Measurements from ENCODE around the gene CLIP1. TPM values are rescaled to one million over a fixed set of nuclear protein-coding genes. Genes with fewer than 3 reads are reported as not detected.

Gene CLIP1
- total RNA-seq, 1 donor from 2014 or later = 102 TPM

DNA sequence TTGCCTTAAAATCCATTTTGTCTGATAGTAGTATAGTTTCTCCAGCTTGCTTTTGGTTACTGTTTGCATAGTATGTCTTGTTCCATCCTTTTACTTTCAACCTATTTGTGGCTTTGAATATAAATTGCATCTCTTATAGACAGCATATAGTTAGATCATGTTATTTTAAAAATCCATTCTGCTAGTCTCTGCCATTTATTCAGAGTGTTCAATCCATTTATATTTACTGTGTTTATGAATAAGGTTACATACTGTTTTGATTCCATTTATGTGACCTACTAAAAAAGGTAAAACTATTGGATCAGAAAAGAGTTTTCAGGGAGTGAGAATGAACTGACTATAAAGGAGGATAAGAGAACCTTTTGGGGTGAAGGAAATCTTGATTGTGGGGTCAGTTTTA lies 126.6 kb downstream of the CLIP1 start:
- no peak for DNase-seq
- Histone ChIP-seq H3K9me3 (replicated peaks) (peaks cover 9% of the 10 kb centered on the region), H3K27ac (replicated peaks) (no peak overlapping the region), H3K4me3 (no peak overlapping the region), H3K36me3 (peaks cover 80% of the 10 kb centered on the region), H3K27me3 (ENCODE audit: low read depth) (no peaks in the 10 kb centered on the region), H3K4me1 (no peaks in the 10 kb centered on the region)
- no peak for TF ChIP-seq CTCF (IDR thresholded peaks at IDR 0.05; ENCODE audit: borderline replicate concordance)
- intact Hi-C loops (cut with micrococcal nuclease) = no loop called here

GRCh38 chr12:122293081-122293480 lies 129.4 kb downstream of the CLIP1 start:
- intact Hi-C loops (cut with micrococcal nuclease) = no loop called here
- DNase-seq = no peak
- H3K4me1 ChIP-seq = no peaks in the 10 kb centered on the region
- no peaks in the 10 kb centered on the region for H3K27me3 ChIP-seq (ENCODE audit: low read depth)
- TF ChIP-seq CTCF (IDR thresholded peaks at IDR 0.05; ENCODE audit: borderline replicate concordance) = no peak
- H3K9me3 ChIP-seq (replicated peaks) = peaks cover 9% of the 10 kb centered on the region
- no peak overlapping the region for H3K27ac ChIP-seq (replicated peaks)
- H3K36me3 ChIP-seq = peaks cover 77% of the 10 kb centered on the region
- H3K4me3 ChIP-seq = no peak overlapping the region

DNA sequence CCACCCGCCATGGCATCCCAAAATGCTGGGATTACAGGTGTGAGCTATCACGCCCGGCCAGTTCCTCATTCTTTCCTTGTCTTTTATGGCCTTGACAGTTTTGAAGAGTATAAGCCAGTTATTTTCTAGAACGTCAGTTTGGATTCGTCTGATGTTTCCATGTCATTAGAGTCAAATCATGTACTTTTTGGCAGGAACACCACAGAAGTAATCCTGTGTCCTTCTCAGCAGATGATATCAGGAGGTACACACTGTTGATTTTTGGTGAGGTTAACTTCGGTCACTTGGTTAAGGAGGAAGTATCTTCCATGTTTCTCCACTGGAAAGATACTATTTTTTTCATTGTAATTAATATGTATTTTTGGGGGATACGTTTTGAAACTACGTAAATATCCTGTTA lies 131.0 kb downstream of the CLIP1 start:
- intact Hi-C loops (cut with micrococcal nuclease) = no loop called here

DNA sequence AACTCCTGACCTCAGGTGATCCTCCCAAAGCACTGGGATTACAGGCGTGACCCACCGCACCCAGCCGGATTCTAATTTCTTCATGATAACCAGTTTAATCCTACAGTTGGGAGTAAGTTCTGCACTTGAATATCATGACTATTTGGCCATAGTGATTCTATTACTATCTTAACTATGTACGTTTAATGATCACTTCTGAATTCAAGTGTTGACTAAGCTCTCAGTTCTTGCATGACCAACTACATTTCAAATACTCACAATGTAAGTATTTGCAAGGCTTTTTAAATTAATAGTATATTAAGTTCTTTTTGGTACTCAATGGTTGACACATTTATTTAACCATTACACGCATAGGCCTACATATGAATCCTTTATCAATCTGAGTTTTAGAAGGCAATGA lies 138.8 kb downstream of the CLIP1 start:
- H3K27me3 ChIP-seq (ENCODE audit: low read depth) = no peaks in the 10 kb centered on the region
- intact Hi-C loops (cut with micrococcal nuclease) = no loop called here
- H3K27ac ChIP-seq (replicated peaks) = no peak overlapping the region
- H3K9me3 ChIP-seq (replicated peaks) = no peaks in the 10 kb centered on the region
- H3K4me3 ChIP-seq = no peak overlapping the region
- peaks cover 49% of the 10 kb centered on the region for H3K36me3 ChIP-seq
- TF ChIP-seq CTCF (IDR thresholded peaks at IDR 0.05; ENCODE audit: borderline replicate concordance) = no peak
- DNase-seq = no peak
- no peaks in the 10 kb centered on the region for H3K4me1 ChIP-seq

More for the DNA sequence above, 131.0 kb downstream of the CLIP1 start:
- Histone ChIP-seq H3K4me1 (no peaks in the 10 kb centered on the region), H3K27me3 (ENCODE audit: low read depth) (no peaks in the 10 kb centered on the region), H3K27ac (replicated peaks) (no peak overlapping the region), H3K9me3 (replicated peaks) (peaks cover 9% of the 10 kb centered on the region), H3K36me3 (peaks cover 77% of the 10 kb centered on the region), H3K4me3 (no peak overlapping the region)
- no peak for TF ChIP-seq CTCF (IDR thresholded peaks at IDR 0.05; ENCODE audit: borderline replicate concordance)
- DNase-seq = no peak

DNA sequence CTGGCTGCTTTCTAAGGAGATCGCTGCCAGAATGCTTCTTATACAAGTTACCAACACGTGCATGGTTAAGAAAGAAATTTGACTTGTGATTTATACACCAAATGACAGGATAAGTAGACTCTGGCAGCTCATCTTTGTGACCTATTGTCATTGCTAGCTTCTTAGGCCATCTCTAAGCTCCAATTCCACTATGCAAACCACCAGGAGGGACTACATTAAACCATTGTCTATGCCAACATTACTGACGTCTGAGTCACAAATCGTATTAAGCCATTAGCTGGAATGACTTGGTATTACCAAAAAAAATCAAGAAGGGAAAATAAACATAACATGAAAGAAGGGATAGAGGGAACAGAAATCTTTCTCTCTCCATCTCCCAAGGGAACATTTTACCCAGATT lies 140.4 kb downstream of the CLIP1 start:
- H3K9me3 ChIP-seq (replicated peaks) = no peaks in the 10 kb centered on the region
- H3K27ac ChIP-seq (replicated peaks) = no peak overlapping the region
- no peak overlapping the region for H3K4me3 ChIP-seq
- TF ChIP-seq CTCF (IDR thresholded peaks at IDR 0.05; ENCODE audit: borderline replicate concordance) = no peak
- no peaks in the 10 kb centered on the region for H3K27me3 ChIP-seq (ENCODE audit: low read depth)
- peaks cover 47% of the 10 kb centered on the region for H3K36me3 ChIP-seq
- DNase-seq = no peak
- intact Hi-C loops (cut with micrococcal nuclease) = no loop called here
- no peaks in the 10 kb centered on the region for H3K4me1 ChIP-seq

DNA sequence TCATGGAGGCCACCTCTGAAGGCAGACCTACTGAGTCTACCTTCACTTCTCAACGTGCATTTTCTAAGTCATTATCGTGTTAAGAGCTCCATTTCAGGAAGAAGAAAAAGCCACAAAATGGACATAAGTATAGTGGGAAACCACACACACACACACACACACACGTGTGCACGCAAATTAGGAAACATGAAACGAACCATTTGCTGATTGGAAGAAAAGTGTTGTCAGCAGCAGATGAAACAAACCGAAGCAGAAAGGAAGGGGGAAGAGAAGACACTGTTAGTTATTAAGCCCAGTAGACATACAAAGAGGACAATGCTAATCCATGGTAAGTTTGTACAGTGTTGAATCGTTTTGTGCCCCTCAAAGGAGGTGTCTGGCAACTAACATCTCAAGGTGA lies 146.2 kb downstream of the CLIP1 start:
- DNase-seq = no peak
- Histone ChIP-seq H3K4me3 (no peak overlapping the region), H3K4me1 (no peaks in the 10 kb centered on the region), H3K9me3 (replicated peaks) (no peaks in the 10 kb centered on the region), H3K27me3 (ENCODE audit: low read depth) (no peaks in the 10 kb centered on the region), H3K36me3 (peaks cover 66% of the 10 kb centered on the region), H3K27ac (replicated peaks) (no peak overlapping the region)
- intact Hi-C loops (cut with micrococcal nuclease) = no loop called here
- no peak for TF ChIP-seq CTCF (IDR thresholded peaks at IDR 0.05; ENCODE audit: borderline replicate concordance)

Data from left ventricle myocardium inferior (tissue), 1 donor.